HS-27A (cell line): ENCODE results near the gene TICAM2.
"Not testable (repeated sequence)": the region's sequence is repeated elsewhere in the genome, so short reads cannot be mapped to it uniquely, and the experiment has no call there.

Experiments
- DNase-seq: peaks from one replicate; pipeline ENCODE4 v3.0.0-alpha.2; 2012; ENCODE audit warnings: low read depth, missing footprints

TICAM2 gene

GRCh38 chr5:115601701-115602590, at the start of gene TICAM2:
TICAM2 (minus strand) TSS chr5:115602479; CDS start chr5:115581256, 21,223 bp downstream.
- no peak for DNase-seq

GRCh38 chr5:115649541-115649940, 47.3 kb upstream of the TICAM2 start:
- no peak for DNase-seq

- DNase-seq = no peak
These were observed 45.8 kb upstream of the TICAM2 start for GRCh38 chr5:115648056-115648455.

- not testable (repeated sequence) for DNase-seq
These were observed 43.1 kb upstream of the TICAM2 start for GRCh38 chr5:115645386-115645785.

- no peak for DNase-seq
These were observed 41.8 kb upstream of the TICAM2 start for GRCh38 chr5:115644046-115644445.

GRCh38 chr5:115641948-115642347, 39.7 kb upstream of the TICAM2 start:
- no peak for DNase-seq

- no peak for DNase-seq
These were observed 38.0 kb upstream of the TICAM2 start for GRCh38 chr5:115640274-115640673.

- DNase-seq = no peak
These were observed 37.1 kb upstream of the TICAM2 start for GRCh38 chr5:115639377-115639776.

GRCh38 chr5:115637507-115637906, 35.2 kb upstream of the TICAM2 start:
- no peak for DNase-seq

- no peak for DNase-seq
These were observed 33.7 kb upstream of the TICAM2 start for GRCh38 chr5:115636008-115636407.

GRCh38 chr5:115634343-115635132, 32.3 kb upstream of the TICAM2 start:
- no peak for DNase-seq

- DNase-seq = no peak
These were observed 27.6 kb upstream of the TICAM2 start for GRCh38 chr5:115629903-115630302.

GRCh38 chr5:115627295-115627865, 25.1 kb upstream of the TICAM2 start:
- DNase-seq = no peak

- DNase-seq = no peak
These were observed 24.2 kb upstream of the TICAM2 start for GRCh38 chr5:115626445-115626823.

GRCh38 chr5:115625579-115626444, 23.5 kb upstream of the TICAM2 start, which contains the start of gene TMED7:
TMED7 (minus strand) TSS chr5:115626036; CDS start chr5:115625792, 244 bp downstream.
- DNase-seq = peak; percentile 77

- no peak for DNase-seq
These were observed 22.7 kb upstream of the TICAM2 start for GRCh38 chr5:115624994-115625393.

GRCh38 chr5:115623658-115624057, 21.4 kb upstream of the TICAM2 start:
- no peak for DNase-seq

- no peak for DNase-seq
These were observed 19.2 kb upstream of the TICAM2 start for GRCh38 chr5:115621365-115621900.

- DNase-seq = no peak
These were observed 14.6 kb upstream of the TICAM2 start for GRCh38 chr5:115616892-115617291.

- no peak for DNase-seq
These were observed 14.2 kb upstream of the TICAM2 start for GRCh38 chr5:115616472-115616871.

GRCh38 chr5:115611873-115612272, 9.6 kb upstream of the TICAM2 start:
- DNase-seq = no peak
